HepG2 (cell line): ENCODE data around the gene CD7. TPM values are rescaled to one million over a fixed set of nuclear protein-coding genes. Genes with fewer than 3 reads are reported as not detected.

Experiments
- ATAC-seq: fragments of 200-7000 bp; cut with Tn5 transposase; 3 replicates; pipeline ENCODE4 v1.9.1; 2020; ENCODE audit warnings: mild to moderate bottlenecking, moderate library complexity
- BruUV-seq: library from RNA; stranded (reverse); fragments of 400-500 nt; replicated peaks from 2 replicates; lab custom pipeline; 2021; lab: Mats Ljungman, UMichigan
- CTCF ChIA-PET: fragments of 300-600 bp; formaldehyde crosslinking; extraction: SDS; loops from one replicate; lab custom pipeline; 2021; ENCODE audit warnings: low total read pairs, inconsistent platforms, low intra/inter-chr PET ratio; lab: Yijun Ruan, JAX
- POLR2A ChIA-PET: fragments of 350-600 bp; sonication (Branson Sonifier 250); formaldehyde crosslinking; loops from one replicate; lab custom pipeline; 2020; ENCODE audit warnings: antibody characterized with exemption, inconsistent platforms; lab: Yijun Ruan, JAX
- DNase-seq: peaks from one replicate; pipeline ENCODE4 v3.0.0-alpha.2; 2015; ENCODE audit warnings: low spot score
- FAIRE-seq: peaks from 3 replicates; lab custom pipeline; 2011; peaks lifted over from hg19 to GRCh38; lab: Jason Lieb, UNC
- H2AFZ ChIP-seq: one replicate; pipeline ENCODE4 v1.6.1; 2011; ENCODE audit warnings: low read length, inconsistent platforms
- H3K27ac ChIP-seq: fragments of 300-600 bp; 3 replicates; pipeline ENCODE4 v1.8.0; 2011; ENCODE audit warnings: mixed run types, mild to moderate bottlenecking, mixed read lengths, low read length, inconsistent platforms; ENCODE audit not compliant: insufficient read depth; ENCODE audit errors: extremely low read length
- H3K27me3 ChIP-seq, 2 experiments: fragments of 200-600 bp in 1 of 2; 2 replicates in 1 of 2; 3 replicates in 1 of 2; pipeline versions ENCODE4 v1.6.0 to v1.8.0; 2011; ENCODE audit warnings: low read length in 2 of 2, mild to moderate bottlenecking in 2 of 2, moderate library complexity in 2 of 2, inconsistent platforms in 1 of 2; ENCODE audit not compliant: insufficient read depth in 2 of 2, control insufficient read depth in 1 of 2
- H3K36me3 ChIP-seq, 2 experiments: fragments of 200-600 bp in 1 of 2; replicated peaks in 1 of 2; 2 replicates in 1 of 2; 3 replicates in 1 of 2; pipeline versions ENCODE4 v1.5.1 to v1.8.0; 2011; ENCODE audit warnings: low read length in 2 of 2, inconsistent platforms in 1 of 2; ENCODE audit not compliant: insufficient read depth in 2 of 2, control insufficient read depth in 1 of 2
- H3K4me1 ChIP-seq: 2 replicates; pipeline ENCODE4 v1.5.1; 2012; ENCODE audit warnings: low read length, inconsistent platforms; ENCODE audit not compliant: insufficient read depth
- H3K4me2 ChIP-seq: 2 replicates; pipeline ENCODE4 v1.6.0; 2011; ENCODE audit warnings: low read depth, low read length, inconsistent platforms
- H3K4me3 ChIP-seq, 3 experiments: fragments of 200-600 bp in 1 of 3; sonication (generic), shearing (Covaris generic) in 1 of 3; replicated peaks in 1 of 3; 2 replicates each; pipeline ENCODE4 v1.5.1; 2011 to 2016; ENCODE audit warnings: low read length in 3 of 3, inconsistent platforms in 2 of 3, low read depth in 2 of 3, mild to moderate bottlenecking in 2 of 3, control low read depth in 1 of 3, mixed read lengths in 1 of 3; ENCODE audit not compliant: insufficient read depth in 1 of 3
- H3K79me2 ChIP-seq: one replicate; pipeline ENCODE4 v1.6.1; 2011; ENCODE audit warnings: low read length, inconsistent platforms; ENCODE audit not compliant: insufficient read depth
- H3K9ac ChIP-seq: 2 replicates; pipeline ENCODE4 v1.6.0; 2011; ENCODE audit warnings: mild to moderate bottlenecking, low read depth, low read length, inconsistent platforms; ENCODE audit not compliant: insufficient read depth
- H3K9me3 ChIP-seq: 2 replicates; pipeline ENCODE4 v1.5.1; 2012; ENCODE audit warnings: mild to moderate bottlenecking, low read length
- H4K20me1 ChIP-seq: 2 replicates; pipeline ENCODE4 v1.6.0; 2011; ENCODE audit warnings: inconsistent platforms, mild to moderate bottlenecking, low read length, moderate library complexity; ENCODE audit not compliant: insufficient read depth
- NCOA2 ChIP-seq: sonication (generic); formaldehyde crosslinking; IDR thresholded peaks from 2 replicates; pipeline ENCODE4 v1.8.0; 2022; ENCODE audit warnings: inconsistent platforms
- ZBTB7B ChIP-seq: sonication (generic); formaldehyde crosslinking; IDR thresholded peaks from 2 replicates; pipeline ENCODE4 v1.4.0; 2020; ENCODE audit warnings: missing genetic modification reagents
- ZGPAT ChIP-seq: IDR thresholded peaks from 2 replicates; pipeline ENCODE4 v1.6.1; 2016; ENCODE audit warnings: mild to moderate bottlenecking
- ZNF317 ChIP-seq: sonication (generic); formaldehyde crosslinking; IDR thresholded peaks from 2 replicates; pipeline ENCODE4 v1.5.0; 2020; ENCODE audit warnings: mild to moderate bottlenecking, missing genetic modification reagents
- ZNF501 ChIP-seq: sonication (generic); formaldehyde crosslinking; IDR thresholded peaks from 2 replicates; pipeline ENCODE4 v1.5.1; 2020; ENCODE audit warnings: mild to moderate bottlenecking, moderate library complexity, missing genetic modification reagents
- WGBS: methylation state at CpG from one replicate; pipeline ENCODE4 v1.1.6; 2017; ENCODE audit warnings: low lambda C conversion rate; 5-methylcytosine and 5-hydroxymethylcytosine counted together
- in situ Hi-C: cut with HindIII; loops from 2 replicates; pipeline ENCODE4 v1.10.0; 2017; ENCODE audit warnings: low pct_unique_long_range_greater_than_20kb; ENCODE audit not compliant: extremely low pct_ligation_motif_present
- intact Hi-C: fragments of 100-400 bp; cut with micrococcal nuclease; formaldehyde crosslinking; loops from one replicate; pipeline ENCODE4 v1.10.0; 2022; ENCODE audit not compliant: unreplicated experiment
- polyA plus RNA-seq, 8 experiments: library from polyadenylated mRNA; depleted of rRNA in 3 of 8; stranded (reverse) in 7 of 8; unstranded in 1 of 8; fragments of >200 nt; fragmentation: Illumina TruSeq in 4 of 8; extraction: Trizol in 4 of 8; gene quantifications; 2 replicates each; pipeline versions ENCODE4 v1.2.1 to v1.2.3, GENCODE V29; 2011 to 2016; ENCODE audit warnings: low read depth in 4 of 8, missing spikeins in 1 of 8, mixed read lengths in 1 of 8; ENCODE audit not compliant: insufficient read depth in 1 of 8
- total RNA-seq, 5 experiments: library from RNA; depleted of rRNA; stranded (reverse); fragments of >200 nt; fragmentation: Illumina TruSeq; extraction: Trizol; gene quantifications; 2 replicates each; pipeline ENCODE4 v1.2.3, GENCODE V29; 2016; ENCODE audit warnings: low read depth in 1 of 5
- TF ChIP-seq, protein P1 (sequence below): sonication (generic); formaldehyde crosslinking; IDR thresholded peaks from 2 replicates; pipeline ENCODE4 v1.5.0; 2020; ENCODE audit warnings: mild to moderate bottlenecking, missing genetic modification reagents

Gene CD7
- total and polyA plus RNA-seq, 2 of the 13 experiments (the other 11 are each of a cell fraction or from before 2014, with no cell fraction given) = 67.6 to 76.4 TPM

DNA sequence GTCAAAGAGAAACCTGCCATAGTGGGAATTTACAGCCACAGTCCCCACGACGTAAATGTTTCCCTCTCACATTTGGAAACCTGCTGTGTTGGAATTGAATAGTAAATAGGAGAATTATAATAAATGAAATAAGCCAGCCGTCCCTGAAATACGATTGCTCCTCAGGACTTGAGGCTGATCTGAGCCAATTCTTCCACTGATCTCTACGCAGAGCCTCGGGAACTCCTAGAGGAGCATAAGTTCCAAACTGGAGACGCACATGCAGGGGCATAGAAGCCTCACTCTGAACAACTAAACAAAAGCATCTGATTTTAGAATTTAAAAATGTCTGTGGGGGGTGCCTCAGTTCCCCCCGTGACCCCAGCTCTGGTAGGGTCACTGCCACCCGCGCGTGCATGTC is 31.5 kb upstream of the CD7 start:
- no peak overlapping the region for H2AFZ ChIP-seq
- WGBS = 67% methylated on average over 11 of the region's 11 CpGs
- FAIRE-seq = no peak
- peak overlapping the region; percentile 58 for H3K4me2 ChIP-seq
- peak overlapping the region; percentile 28 for H3K27ac ChIP-seq
- intact Hi-C loops = no loop called here
- H3K27me3 ChIP-seq = no peaks in the 10 kb centered on the region
- DNase-seq = no peak
- ChIA-PET CTCF (interaction anchor here (1.7 kb wide), 1 partner anchor 206 kb away, joined by 5 read pairs; no protein-coding TSS in a partner anchor), POLR2A (interaction anchor here (0.7 to 2.2 kb wide), 8 partner anchors 10 to 195 kb away, joined by 3 to 8 read pairs (median 4); no protein-coding TSS in a partner anchor)
- ATAC-seq = no peak
- no peaks in the 10 kb centered on the region for H4K20me1 ChIP-seq
- H3K4me1 ChIP-seq = peaks cover 94% of the 10 kb centered on the region
- peak overlapping the region in 1 of 3 experiments; percentile 19; a peak in 2 of 6 replicates for H3K4me3 ChIP-seq
- H3K9me3 ChIP-seq = no peaks in the 10 kb centered on the region
- TF ChIP-seq, protein P1, sequence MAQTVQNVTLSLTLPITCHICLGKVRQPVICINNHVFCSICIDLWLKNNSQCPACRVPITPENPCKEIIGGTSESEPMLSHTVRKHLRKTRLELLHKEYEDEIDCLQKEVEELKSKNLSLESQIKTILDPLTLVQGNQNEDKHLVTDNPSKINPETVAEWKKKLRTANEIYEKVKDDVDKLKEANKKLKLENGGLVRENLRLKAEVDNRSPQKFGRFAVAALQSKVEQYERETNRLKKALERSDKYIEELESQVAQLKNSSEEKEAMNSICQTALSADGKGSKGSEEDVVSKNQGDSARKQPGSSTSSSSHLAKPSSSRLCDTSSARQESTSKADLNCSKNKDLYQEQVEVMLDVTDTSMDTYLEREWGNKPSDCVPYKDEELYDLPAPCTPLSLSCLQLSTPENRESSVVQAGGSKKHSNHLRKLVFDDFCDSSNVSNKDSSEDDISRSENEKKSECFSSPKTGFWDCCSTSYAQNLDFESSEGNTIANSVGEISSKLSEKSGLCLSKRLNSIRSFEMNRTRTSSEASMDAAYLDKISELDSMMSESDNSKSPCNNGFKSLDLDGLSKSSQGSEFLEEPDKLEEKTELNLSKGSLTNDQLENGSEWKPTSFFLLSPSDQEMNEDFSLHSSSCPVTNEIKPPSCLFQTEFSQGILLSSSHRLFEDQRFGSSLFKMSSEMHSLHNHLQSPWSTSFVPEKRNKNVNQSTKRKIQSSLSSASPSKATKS = peak; percentile 30; the same call in 1 of the 2 replicates
- TF ChIP-seq NCOA2 (0 out of 2 replicates have a peak, but pooled peaks have one; percentile 13), ZGPAT (CRISPR knock-in tag) (no peak), ZNF501 (CRISPR knock-in tag) (0 out of 2 replicates have a peak, but pooled peaks have one; percentile 21), ZNF317 (0 out of 2 replicates have a peak, but pooled peaks have one; percentile 41), ZBTB7B (CRISPR knock-in tag) (0 out of 2 replicates have a peak, but pooled peaks have one; percentile 8)
- in situ Hi-C loops = no loop called here
- peak overlapping the region; percentile 44 for H3K9ac ChIP-seq
- BruUV-seq = no TSS peak
- no peaks in the 10 kb centered on the region for H3K36me3 ChIP-seq
- peaks cover 17% of the 10 kb centered on the region for H3K79me2 ChIP-seq
